ENCODE measurements around the gene PPP2R3A.

Gene PPP2R3A

GRCh38 chr3:136196401-136197158, 231.1 kb downstream of the PPP2R3A start:
- peak; percentile 100 for DNase-seq

DNA sequence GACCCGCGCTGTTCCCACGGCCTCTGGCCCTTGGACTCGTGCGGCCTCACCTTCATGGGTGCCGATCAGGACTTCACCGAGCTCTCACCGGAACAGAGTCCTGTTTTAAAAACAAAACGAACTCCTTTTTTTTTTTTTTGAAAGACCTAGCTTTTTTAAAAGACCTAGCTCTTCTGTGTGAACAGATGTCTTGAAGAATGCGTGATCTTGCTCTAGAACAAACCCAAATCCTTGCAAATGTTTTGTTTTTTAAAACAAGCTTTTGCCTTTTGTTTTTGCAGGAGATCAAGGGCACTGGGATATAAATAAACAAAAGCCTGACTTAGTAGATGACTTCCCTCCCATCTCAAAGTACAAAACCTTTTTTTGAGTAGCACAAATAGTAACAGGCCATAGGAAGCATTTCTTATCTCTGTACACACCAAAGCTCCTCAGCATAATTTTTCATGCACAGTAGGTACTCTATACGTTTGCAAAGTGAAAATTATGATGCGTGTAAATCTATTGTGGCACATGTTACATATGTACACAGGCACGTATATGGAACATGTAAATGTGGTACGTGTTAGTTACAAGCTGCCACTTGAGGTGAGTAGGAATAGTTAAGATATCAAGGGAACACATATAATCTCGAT, 231.7 kb downstream of the PPP2R3A start:
- no peak for DNase-seq

Measured in activated CD4-positive, alpha-beta T cell treated with anti-CD3 and anti-CD28 coated beads, Interleukin-2, amount 50 U/mL, for 48 hours (primary cell).